Measurements from ENCODE around the gene CD3G. TPM values are rescaled to one million over a fixed set of nuclear protein-coding genes. Genes with fewer than 3 reads are reported as not detected.
A peak's percentile ranks its signal among the peaks of the same experiment; 100 is the strongest.
"Not testable (repeated sequence)": the region's sequence is repeated elsewhere in the genome, so short reads cannot be mapped to it uniquely, and the experiment has no call there.

CD3G gene
- not detected in 2 replicates for total RNA-seq

- DNase-seq (ENCODE audit: low read depth), result no peak
Observed at GRCh38 chr11:118343981-118344515, at the start of gene CD3G. Gene CD3G, plus strand, starts transcription at chr11:118344344. Its CDS starts 80 bp downstream, at chr11:118344424.

- no peak for DNase-seq (ENCODE audit: low read depth)
Observed at GRCh38 chr11:118295199-118295598, 48.9 kb upstream of the CD3G start.

DNA sequence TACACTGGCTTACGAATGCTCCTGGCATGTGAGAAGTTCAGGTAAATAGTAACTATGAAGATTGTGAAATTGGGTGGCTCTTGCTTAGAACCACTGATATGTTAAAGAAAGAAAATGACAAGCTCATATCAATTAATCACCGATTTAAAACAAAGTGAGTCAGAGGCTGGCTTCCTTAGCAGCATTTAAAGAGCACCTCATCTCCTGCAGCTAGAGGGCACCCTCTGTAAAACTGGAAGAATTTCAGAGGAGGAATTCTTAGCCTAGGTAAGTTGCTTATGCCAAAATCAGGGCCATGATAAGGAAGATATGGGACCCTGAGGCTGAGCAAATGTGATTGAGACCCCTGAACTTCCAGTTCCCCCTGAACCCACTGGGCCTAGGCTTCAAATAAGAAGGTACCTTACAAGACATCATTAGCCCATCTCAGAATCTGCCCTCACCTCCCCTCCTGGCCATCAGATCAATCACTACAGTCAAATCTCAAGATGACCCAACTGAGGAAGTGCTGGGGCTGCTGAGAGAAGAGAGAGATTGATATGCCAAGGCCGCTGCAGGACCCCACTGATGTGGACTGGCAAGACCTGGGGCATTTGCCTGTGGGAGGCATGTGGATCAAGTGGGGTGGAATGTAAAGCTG is 48.2 kb upstream of the CD3G start:
- DNase-seq (ENCODE audit: low read depth), result peak; percentile 90

GRCh38 chr11:118301600-118302195 is 42.4 kb upstream of the CD3G start:
- no peak for DNase-seq (ENCODE audit: low read depth)

DNA sequence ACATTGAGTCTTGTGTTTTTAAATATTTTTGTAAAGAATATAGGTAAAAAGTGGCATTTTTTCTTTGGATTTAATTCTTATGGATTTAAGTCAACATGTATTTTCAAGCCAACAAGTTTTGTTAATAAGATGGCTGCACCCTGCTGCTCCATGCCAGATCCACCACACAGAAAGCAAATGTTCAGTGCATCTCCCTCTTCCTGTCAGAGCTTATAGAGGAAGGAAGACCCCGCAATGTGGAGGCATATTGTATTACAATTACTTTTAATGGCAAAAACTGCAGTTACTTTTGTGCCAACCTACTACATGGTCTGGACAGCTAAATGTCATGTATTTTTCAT is 39.9 kb upstream of the CD3G start:
- no peak for DNase-seq (ENCODE audit: low read depth)

DNA sequence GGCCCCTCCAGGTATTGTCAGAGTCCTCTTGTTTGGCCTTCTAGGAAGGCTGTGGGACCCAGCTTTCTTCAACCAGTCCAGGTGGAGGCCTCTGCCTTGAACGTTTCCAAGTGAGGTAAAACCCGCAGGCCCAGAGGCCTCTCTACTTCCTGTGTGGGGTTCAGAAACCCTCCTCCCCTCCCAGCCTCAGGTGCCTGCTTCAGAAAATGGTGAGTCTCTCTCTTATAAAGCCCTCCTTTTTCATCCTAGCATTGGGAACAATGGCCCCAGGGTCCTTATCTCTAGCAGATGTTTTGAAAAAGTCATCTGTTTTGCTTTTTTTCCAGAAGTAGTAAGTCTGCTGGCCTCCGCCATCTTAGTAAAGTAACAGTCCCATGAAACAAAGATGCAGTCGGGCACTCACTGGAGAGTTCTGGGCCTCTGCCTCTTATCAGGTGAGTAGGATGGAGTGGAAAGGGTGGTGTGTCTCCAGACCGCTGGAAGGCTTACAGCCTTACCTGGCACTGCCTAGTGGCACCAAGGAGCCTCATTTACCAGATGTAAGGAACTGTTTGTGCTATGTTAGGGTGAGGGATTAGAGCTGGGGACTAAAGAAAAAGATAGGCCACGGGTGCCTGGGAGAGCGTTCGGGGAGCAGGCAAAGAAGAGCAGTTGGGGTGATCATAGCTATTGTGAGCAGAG is 39.4 kb upstream of the CD3G start, which contains the start of gene CD3E:
Gene CD3E (plus strand): TSS at position 163 of the 681 bp plus-strand sequence. CDS start 223 bp downstream, at position 386.
- no peak for DNase-seq (ENCODE audit: low read depth)

DNA sequence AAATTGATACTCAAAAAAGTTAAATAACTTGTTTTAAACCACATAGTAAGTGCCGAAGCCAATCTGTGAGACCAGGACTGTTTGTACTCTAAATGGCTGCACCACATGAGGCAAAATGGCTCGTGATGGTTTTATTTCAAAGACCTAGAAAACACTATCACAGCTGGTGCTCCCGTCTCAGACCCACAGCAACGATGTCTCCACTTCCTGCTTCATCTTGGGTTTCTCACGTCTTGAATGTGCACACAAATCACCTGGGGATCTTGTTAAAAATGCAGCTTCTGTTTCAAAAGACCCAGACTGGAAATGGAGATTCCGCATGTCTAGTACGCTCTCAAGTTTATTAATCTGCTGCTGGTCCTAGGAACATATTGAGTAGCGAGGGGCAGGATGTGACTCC is 38.4 kb upstream of the CD3G start:
- no peak for DNase-seq (ENCODE audit: low read depth)

DNA sequence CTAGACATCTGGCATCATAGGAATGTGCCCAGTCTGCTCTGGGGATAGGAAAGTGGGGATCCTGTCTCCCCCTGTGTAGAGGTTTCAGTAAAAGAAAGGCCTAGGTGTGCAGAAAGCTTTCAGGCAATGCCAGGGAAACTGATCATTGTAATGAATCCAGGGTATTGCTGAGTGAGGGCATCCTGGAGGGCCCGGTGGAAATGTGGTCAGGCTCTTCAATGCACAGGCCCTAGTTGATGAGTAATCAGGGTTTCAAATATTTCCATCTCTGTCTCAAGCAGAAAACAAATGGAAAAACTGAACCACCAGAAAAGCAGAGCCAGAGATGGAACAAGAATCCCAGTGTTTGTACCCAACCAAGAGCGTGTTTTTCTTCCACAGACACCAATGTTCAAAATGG is 37.6 kb upstream of the CD3G start:
- DNase-seq (ENCODE audit: low read depth), result peak; percentile 44

DNA sequence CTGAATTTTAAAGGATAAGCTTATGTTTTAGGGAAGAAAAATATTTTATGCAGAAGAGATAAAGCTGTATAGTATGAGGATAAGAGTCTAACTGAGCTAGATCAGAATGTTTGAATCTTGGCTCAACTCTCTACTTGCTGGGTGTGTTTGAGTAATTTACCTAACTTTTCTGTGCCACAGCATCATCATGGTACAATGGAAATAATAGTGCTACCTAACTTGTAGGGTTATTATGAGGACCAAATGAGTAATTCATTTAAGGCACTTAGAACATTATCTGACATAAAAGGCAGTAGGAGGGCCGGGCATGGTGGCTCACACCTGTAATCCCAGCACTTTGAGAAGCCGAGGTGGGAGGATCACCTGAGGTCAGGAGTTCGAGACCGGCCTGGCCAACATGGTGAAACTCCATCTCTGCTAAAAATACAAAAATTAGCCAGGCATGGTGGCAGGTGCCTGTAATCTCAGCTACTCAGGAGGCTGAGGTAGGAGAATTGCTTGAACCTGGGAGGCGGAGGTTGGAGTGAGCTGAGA is 35.1 kb upstream of the CD3G start:
- not testable (repeated sequence) for DNase-seq (ENCODE audit: low read depth)

GRCh38 chr11:118310271-118310670 is 33.9 kb upstream of the CD3G start:
- DNase-seq (ENCODE audit: low read depth), result no peak

- no peak for DNase-seq (ENCODE audit: low read depth)
Observed at GRCh38 chr11:118310781-118311485, 33.2 kb upstream of the CD3G start.

GRCh38 chr11:118311518-118311917 is 32.6 kb upstream of the CD3G start:
- no peak for DNase-seq (ENCODE audit: low read depth)

DNA sequence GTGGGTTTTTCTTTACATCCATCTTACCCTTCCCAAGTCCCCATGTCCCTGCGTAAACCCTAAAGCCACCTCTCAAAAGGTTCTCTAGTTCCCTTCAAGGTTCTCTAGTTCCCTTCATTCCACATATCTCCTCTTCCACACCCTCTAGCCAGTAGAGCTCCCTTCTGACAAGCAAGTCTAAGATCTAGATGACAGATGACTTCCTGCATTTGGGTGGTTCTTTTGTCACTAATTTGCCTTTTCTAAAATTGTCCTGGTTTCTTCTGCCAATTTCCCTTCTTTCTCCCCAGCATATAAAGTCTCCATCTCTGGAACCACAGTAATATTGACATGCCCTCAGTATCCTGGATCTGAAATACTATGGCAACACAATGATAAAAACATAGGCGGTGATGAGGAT is 31.8 kb upstream of the CD3G start:
- DNase-seq (ENCODE audit: low read depth), result no peak

DNA sequence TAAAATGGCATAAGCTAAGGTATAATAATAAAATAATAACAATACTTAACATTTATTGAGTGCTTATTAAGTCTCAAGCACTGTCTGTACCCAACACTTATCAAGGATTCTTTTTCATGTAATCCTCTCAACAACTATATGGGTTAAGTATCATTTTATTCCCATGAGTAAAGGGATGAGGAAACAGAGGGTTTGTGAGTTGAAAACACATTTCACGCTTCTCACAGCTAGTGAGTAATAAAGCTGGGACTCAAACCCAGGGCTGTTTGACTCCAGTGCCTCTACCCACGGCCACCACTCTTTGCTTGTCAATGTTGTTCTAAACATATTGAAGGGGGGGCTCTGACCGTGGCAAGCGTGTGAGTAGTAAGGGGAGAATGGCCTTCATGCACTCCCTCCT is 30.9 kb upstream of the CD3G start:
- no peak for DNase-seq (ENCODE audit: low read depth)

DNA sequence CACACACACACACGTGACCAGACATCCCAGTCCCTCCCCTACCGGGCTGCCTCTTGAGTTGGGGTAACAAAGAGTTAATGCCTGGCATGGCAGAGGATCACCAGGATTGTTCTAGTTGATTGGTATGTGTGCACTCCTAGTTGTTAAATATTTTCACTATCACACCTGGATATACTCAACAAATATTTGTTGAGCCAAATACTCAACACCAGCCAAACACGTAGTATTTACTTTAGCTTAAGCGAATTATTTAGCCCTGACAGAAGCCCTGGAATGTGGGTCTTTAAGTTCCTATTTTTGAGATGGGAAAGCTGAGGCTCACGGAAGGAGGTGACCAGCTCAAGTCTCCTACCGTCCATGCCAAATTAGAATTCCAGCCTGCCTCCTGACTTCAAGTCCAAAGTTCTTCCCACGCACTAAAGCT is 29.1 kb upstream of the CD3G start:
- DNase-seq (ENCODE audit: low read depth), result no peak

DNA sequence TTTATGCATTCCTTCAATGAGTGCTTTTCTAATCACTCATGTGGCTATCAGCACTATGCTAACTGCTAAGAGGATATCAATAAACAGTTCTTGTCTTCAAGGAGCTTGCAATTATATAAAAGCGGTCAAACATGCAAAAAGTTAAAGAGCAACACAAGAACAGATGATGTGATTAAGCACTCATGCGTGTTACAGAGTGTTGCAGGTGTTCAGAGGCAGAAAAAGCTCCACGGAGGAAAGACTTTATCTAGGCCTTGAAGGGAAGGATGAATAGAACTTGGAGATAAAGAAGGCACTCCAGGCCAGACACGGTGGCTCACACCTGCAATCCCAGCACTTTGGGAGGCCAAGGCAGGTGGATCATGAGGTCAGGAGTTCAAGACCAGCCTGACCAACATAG is 26.0 kb upstream of the CD3G start:
- no peak for DNase-seq (ENCODE audit: low read depth)

- peak; percentile 11 for DNase-seq (ENCODE audit: low read depth)
Observed at GRCh38 chr11:118318581-118319336, 25.4 kb upstream of the CD3G start.

- DNase-seq (ENCODE audit: low read depth), result no peak
Observed at GRCh38 chr11:118319337-118319707, 24.8 kb upstream of the CD3G start.

DNA sequence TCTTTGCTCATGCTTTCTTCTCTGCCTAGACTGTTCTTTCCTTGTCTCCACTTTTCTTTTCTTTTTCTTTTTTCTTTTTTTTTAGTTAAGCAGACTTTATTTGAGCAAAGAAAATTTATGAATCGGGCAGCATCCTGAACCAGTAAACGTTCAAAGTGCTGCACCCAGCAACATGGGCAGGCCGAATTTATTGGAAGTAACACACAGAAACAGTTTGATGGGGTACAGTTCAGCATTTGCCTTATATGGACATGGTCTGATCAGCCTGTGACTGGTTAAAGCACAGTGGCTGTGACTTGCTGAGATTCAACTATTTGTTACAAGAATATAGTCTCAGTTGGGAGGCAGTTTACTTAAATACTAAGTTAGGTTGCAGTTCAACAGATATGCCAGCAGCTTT is 23.6 kb upstream of the CD3G start:
- DNase-seq (ENCODE audit: low read depth), result no peak

DNA sequence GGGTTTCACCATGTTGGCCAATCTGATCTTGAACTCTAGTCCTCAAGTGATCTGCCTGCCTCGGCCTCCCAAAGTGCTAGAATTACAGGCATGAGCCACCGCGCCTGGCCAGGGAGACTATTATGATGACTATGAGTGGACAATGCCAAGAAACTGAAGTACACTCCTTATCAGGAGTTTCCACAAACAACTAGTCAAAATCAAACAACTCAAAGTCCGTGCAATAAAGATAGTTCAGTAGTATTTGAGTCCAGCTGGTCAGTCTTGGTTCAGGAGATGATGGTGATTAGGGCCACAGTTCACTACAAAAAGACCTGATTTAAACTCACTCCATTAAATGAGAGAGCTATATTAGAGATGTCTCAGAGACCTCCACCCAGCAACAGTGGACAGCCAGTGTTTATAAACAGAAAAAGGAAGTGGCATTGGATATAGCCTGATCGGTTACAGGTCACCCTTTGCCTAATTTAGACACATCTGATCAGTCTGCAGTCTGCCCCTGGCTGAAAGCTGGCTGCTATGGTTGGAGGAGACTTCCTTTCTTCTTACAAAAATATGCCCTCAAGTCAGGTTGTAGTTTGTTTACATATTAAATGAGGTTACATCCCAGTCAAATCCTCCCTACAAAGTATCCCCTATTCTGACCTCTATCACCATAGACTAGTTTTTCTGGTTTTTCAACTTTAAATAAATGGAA is 22.6 kb upstream of the CD3G start:
- peak; percentile 7 for DNase-seq (ENCODE audit: low read depth)

GRCh38 chr11:118322721-118323120 is 21.4 kb upstream of the CD3G start:
- no peak for DNase-seq (ENCODE audit: low read depth)
